ENCODE measurements around the gene PLSCR1. TPM values are rescaled to one million over a fixed set of nuclear protein-coding genes. Genes with fewer than 3 reads are reported as not detected.
A peak's percentile ranks its signal among the peaks of the same experiment; 100 is the strongest.
"Not testable (repeated sequence)": the region's sequence is repeated elsewhere in the genome, so short reads cannot be mapped to it uniquely, and the experiment has no call there.

The PLSCR1 gene
- polyA plus RNA-seq, 4 donors: 78.3 to 92.3 (median 83.9) TPM

DNA sequence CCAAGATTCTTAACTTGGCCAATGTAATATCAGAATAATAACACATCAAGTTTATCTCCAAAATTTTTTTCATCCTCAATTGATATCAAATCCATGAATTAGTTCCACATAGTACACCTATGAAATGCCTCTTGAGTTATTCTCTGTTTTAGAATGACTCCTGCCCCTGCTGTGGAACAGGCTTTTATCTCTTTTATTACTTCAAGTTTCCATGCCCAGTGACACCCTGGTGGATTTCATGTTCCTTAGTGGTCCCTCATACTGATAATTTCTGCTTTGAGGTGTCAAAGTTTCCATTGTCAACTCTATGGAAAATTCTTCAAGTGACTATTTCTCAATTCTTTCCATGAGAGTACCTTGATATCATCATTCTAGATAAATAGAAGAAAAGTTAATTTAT lies 24.6 kb downstream of the PLSCR1 start:
- DNase-seq (ENCODE audit: low read depth in 4 of 4, low spot score in 2 of 4): no peak

- no peak for DNase-seq (ENCODE audit: low read depth in 4 of 4, low spot score in 2 of 4)
These were observed 26.5 kb downstream of the PLSCR1 start for GRCh38 chr3:146517684-146518435.

- DNase-seq (ENCODE audit: low read depth in 4 of 4, low spot score in 2 of 4): no peak
These were observed 30.9 kb downstream of the PLSCR1 start for GRCh38 chr3:146513386-146514051.

DNA sequence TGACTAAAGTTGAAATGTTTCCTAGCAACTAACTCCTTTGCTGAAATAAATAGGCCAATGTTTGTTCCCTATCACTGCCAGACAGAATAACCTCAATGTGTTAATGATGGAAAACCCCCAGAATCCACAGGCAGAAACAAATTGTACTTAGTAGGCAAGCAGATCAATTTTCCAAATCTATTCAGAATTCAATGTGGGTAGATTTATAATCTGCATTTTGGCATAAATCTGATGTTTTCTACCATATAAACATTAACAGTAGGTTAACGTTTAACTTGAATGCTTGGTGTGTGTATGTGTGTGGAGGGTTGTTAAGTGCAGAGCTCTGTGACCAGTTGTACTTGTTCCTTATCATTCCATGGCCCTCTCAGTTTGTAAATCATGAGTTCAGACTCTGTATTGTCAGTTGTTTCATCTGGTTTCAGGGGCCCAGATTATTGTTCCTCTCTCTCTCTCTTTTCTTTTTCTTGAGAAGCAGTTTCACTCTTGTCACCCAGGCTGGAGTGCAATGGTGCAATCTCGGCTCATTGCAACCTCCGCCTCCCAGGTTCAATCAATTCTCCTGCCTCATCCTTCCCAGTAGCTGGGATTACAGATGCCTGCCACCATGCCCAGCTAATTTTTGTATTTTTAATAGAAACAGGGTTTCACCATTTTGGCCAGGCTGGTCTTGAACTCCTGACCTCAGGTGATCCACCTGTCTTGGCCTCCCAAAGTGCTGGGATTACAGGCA lies 32.8 kb downstream of the PLSCR1 start:
- DNase-seq (ENCODE audit: low read depth in 4 of 4, low spot score in 2 of 4): peak in 2 of 4 donors; percentile 16 to 41

DNA sequence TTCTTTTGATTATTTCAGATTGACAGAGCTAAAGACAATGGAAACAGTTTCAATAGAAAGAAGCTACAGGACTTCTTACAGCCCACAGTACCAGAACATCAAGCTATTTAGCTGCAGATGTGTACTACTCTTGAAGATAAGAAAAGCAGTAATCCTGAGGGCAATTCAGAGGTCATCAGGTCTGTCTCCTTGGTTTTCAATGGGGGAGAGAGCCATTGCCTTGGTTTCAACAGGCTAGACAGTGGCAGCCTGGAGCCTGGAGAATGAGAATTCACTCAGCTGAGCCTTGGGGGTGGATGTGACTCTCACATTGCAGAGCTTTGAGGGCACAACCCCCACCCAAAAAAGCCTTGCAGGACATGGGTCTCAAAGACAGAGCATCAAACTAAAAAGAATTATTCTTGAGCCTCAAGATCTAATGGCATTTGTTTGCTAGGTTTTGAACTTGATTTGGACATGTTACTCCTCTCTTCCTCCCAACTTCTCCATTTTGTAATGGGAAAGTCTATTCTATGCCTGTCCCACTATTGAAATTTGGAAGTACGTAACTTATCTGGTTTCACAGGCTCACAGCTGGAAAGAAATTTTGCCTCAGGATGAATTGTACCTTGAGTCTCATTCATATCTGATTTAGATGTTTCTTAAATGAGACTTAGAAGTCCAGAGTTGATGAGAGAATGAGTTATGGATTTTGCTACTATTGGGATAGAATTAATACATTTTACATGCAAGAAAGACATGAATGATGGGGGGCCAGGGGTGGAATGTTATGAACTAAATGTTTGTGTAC lies 36.9 kb downstream of the PLSCR1 start:
- DNase-seq (ENCODE audit: low read depth in 4 of 4, low spot score in 2 of 4): no peak

DNA sequence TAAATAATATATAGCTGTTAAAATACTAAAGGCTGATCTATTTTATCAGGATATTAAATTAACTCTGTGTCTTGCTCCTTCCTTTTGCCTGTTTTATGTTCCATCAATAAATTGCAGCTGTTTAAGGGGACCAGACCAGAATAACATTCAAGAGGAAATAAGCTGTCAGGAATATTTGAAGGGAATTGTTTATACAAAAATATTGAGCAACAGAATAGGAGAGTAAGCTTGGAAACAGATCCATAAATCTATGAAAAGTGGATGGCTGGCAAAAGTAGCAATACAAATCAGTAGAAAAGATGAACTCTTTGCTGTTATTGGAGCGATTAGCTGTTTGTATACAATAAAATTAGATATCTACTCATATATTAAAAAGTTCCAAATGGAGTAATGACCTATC lies 38.9 kb downstream of the PLSCR1 start:
- no peak for DNase-seq (ENCODE audit: low read depth in 4 of 4, low spot score in 2 of 4)

- no peak for DNase-seq (ENCODE audit: low read depth in 4 of 4, low spot score in 2 of 4)
These were observed 39.8 kb downstream of the PLSCR1 start for GRCh38 chr3:146504498-146505197.

DNA sequence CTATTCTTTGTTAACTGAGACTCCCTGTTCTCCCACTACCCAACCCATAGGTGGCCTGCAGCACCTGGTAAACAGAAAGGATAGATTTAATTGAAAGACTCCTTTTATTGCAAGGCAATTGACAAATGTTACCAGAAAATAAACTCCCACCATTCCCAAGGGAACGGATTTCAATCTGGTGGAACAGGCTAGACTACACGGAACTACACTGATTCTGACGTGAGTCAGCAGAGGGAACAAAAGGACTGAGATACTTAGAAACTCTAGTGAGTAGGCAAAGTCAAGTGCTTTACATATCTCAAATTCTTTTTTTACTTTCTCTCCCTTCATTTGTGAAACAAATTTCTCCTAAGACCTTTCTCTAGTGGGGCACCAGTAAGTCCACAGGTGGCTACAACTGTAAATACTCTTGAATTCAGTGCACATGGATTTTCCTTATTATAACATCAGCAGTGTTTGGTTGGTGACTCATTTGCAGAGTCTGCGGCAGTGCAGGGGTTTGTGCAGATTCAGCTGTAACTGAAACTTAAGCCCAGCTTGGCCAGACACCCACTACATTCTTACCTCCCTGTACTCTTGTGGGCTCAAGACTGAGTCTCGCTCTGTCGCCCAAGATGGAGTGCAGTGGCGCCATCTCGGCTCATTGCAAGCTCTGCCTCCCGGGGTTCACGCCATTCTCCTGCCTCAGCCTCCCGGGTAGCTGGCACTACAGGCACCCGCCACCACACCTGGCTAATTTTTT lies 40.8 kb downstream of the PLSCR1 start:
- DNase-seq (ENCODE audit: low read depth in 4 of 4, low spot score in 2 of 4): no peak

DNA sequence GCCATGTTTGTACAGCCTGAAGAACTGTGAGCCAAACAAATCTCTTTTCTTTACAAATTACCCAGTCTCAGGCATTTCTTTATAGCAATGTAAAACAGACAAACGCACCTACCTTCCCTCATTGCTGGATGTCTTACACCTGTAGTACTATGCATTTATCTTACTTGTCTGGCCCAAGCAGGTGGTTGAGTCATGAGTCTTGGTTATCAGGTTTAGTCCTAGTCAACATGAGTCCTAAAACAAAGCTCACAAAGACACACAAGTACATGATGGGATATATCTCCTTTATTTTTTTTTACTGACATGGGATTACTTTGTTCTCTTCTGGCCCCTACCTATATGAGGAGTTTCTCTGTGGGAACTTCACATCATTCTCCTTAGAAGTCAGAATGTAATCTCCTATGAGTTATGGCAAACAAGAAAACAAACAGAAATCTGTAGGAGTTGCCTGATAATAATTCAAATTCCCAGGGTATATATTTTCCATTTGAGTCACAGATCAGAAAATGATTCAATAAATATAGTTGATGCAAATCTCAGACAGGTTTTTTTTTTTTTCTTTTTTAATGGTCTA lies 41.4 kb downstream of the PLSCR1 start:
- DNase-seq (ENCODE audit: low read depth in 4 of 4, low spot score in 2 of 4): no peak

DNA sequence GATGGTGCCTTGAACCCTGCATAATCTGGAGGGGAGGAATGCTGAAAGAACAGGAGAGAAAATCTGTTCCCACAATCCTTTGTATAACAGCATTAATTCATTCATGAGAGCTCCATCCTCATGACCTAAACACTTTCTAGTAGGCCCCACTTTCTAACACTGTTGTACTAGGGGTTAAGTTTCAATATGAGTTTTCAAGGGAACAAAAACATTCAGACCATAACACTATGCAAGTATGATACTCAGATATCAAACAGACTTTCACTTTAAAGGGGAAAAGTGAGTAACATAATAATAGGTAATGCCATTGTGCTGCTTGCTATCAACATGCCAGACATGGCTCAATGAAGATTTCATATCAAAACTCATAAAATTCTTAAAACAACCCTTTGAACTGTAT lies 42.7 kb downstream of the PLSCR1 start:
- DNase-seq (ENCODE audit: low read depth in 4 of 4, low spot score in 2 of 4): no peak

DNA sequence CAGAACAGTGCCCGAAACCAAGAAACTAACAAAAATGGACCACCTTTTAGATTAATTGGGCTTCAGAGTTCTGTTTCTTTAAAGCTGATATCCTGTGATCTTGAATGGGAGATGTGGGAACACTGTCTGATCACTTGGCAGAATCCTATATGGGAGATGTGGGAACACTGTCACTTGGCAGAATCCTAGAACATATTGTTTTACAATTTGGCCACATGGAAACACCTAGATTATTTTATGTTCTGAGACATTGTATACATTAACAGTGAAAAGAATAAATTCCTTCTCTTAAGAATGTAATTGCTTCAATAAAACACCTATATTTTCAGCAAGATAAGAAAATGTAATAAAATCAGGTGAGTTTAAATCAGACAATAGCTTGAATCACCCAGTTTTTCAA lies 44.7 kb downstream of the PLSCR1 start:
- no peak for DNase-seq (ENCODE audit: low read depth in 4 of 4, low spot score in 2 of 4)

DNA sequence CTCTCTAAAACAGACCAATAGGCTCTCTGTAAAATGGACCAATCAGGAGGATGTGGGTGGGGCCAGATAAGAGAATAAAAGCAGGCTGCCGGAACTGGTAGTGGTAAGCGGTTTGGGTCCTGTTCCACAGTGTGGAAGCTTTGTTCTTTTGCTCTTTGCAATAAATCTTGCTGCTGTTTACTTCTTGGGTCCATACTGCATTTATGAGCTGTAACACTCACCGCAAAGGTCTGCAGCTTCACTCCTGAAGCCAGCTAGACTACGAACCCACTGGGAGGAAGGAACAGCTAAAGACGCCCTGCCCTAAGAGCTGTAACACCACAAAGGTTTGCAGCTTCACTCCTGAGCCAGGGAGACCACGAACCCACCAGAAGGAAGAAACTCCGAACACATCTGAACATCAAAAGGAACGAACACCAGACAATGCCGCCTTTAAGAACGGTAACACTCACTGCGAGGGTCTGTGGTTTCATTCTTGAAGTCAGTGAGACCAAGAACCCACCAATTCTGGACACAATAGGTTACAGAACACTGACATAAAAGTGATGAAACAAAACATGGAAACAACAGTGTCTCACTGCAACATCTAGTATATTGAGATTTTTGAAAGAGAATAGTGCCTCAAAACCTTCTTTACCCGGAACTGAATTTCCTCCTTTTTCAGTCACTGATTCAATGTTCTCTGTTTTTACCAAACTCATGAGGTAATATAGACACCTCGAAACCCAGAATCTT lies 46.2 kb downstream of the PLSCR1 start:
- no peak for DNase-seq (ENCODE audit: low read depth in 4 of 4, low spot score in 2 of 4)

- not testable (repeated sequence) for DNase-seq (ENCODE audit: low read depth in 4 of 4, low spot score in 2 of 4)
These were observed 47.1 kb downstream of the PLSCR1 start for GRCh38 chr3:146497145-146497843.

DNA sequence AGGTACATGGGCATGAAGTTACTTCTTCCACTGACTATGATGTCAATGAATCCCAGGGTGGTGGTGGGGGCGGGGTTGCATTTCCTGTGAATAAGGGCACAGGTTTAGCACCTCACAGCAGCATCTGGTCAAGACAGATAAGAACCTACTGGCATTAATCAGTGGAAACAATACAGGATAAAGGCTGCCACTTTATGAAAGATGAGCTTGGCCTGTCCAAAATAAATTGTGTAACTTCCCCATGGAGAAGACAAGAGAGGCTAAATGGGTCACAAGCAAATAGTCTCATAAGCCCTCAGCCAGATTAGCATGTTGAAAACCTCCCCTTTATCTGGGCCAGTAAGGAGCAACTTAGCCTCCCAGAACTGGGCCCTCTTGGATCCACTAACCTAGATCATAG lies 47.7 kb downstream of the PLSCR1 start:
- DNase-seq (ENCODE audit: low read depth in 4 of 4, low spot score in 2 of 4): no peak

DNA sequence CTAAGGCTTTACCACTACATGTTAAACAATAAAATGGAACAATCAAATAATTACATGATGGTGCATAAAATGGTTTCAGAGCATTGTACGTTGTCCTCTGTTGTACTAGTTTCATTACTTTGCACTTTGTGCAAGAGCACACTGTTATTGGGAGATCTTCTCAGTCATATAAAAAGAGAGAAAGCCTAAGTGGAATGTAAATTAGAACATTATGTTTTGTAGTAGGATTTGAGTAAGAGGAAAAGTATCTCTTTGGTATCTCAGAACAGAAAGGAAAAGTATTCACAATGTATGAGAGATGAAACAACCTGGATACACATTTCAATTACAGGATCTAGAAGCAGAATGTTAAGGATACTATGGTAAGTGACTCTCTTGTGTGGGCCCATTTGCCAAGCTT lies 48.2 kb downstream of the PLSCR1 start:
- no peak for DNase-seq (ENCODE audit: low read depth in 4 of 4, low spot score in 2 of 4)

GRCh38 chr3:146493761-146494160 lies 50.6 kb downstream of the PLSCR1 start:
- DNase-seq (ENCODE audit: low read depth in 4 of 4, low spot score in 2 of 4): no peak

DNA sequence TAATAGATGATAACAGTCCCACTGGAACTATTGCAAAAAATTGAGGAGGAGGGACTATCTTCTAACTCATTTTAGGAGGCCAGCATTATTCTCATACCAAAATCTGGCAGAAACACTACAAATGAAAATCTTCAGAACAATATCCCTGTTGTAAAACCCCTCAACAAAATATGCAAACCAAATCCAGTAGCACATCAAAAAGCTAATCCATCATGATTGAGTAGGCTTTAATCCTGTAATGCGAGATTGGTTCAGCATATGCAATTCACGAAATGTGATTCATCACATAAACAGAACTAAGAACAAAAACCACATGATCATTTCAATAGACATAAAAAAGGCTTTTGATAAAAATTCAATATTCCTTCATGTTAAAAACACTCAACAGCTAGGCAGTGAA lies 51.2 kb downstream of the PLSCR1 start:
- DNase-seq (ENCODE audit: low read depth in 4 of 4, low spot score in 2 of 4): no peak

- no peak for DNase-seq (ENCODE audit: low read depth in 4 of 4, low spot score in 2 of 4)
These were observed 53.1 kb downstream of the PLSCR1 start for GRCh38 chr3:146491303-146491702.

Measured in left renal cortex interstitium (tissue), 4 donors.